ENCODE results near the gene ANKRD13B.

Gene ANKRD13B

DNA sequence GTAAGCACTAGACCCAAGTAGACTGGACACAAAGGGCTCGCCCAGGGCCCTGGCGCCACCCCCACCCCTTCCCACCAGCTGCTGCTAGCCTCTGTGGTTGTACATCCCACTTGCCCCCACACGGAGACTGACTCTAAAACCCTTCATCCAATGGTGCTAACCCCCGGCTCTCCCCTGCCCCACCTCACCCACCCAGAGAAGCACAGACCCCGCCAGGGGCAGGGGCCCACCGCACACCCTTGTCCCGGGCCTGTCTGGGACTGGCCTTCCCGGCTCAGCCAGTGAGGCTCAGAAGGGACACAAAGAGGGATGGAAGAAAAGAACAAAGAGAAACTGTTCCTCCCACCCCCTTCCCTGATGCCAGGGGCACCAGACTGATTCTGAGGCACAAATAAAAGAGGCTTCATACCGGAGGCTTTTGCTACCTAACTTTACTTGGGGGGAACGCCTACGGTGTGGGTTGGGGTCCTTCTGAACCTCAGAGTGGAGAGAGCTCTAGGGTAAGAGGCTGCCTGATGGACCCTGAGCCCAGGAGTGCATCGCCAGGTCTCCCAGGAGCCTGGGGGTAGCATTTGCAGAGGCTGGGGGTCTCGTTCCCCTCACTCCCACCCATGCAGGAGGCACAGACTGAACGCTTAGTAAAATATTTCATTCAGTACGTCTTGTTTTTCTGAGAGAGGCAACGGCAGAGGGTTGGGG lies 21.6 kb downstream of the ANKRD13B start:
- H3K27ac ChIP-seq (ENCODE audit: low read length), result no peak overlapping the region
- no peaks in the 10 kb centered on the region for H3K9me3 ChIP-seq (ENCODE audit: control insufficient read depth in 2 of 2, low read length in 2 of 2)
- H3K9ac ChIP-seq (ENCODE audit: low read length in 2 of 2), result no peak overlapping the region
- no peaks in the 10 kb centered on the region for H3K27me3 ChIP-seq (ENCODE audit: control insufficient read depth in 1 of 2, insufficient read depth in 2 of 2, low read length in 2 of 2)
- H3K4me3 ChIP-seq (ENCODE audit: low read length in 2 of 2), result no peak overlapping the region
- peaks cover 67% of the 10 kb centered on the region for H3K4me1 ChIP-seq (ENCODE audit: control insufficient read depth, insufficient read depth, low read length)
- H3K36me3 ChIP-seq (ENCODE audit: control insufficient read depth in 2 of 2, insufficient read depth in 2 of 2, low read length in 2 of 2), result no peaks in the 10 kb centered on the region

DNA sequence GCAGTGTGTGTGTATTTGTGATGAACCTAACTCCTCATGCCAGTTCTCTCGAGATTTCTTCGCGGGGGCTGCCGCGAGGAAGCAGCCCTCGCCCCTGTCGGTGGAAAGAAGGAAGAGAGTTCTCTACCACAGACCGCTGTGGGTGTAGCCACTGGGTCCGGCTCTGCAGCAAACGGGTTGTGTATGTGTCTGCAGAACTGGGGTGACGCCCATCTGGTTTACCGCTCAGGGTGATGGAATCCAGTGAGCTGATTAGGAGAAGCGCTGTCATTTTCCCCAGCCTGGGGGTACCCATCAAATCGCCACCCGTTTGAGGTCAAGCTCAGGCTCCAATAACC lies 22.1 kb downstream of the ANKRD13B start:
- Histone ChIP-seq H3K4me1 (ENCODE audit: control insufficient read depth, insufficient read depth, low read length) (peaks cover 72% of the 10 kb centered on the region), H3K9me3 (ENCODE audit: control insufficient read depth in 2 of 2, low read length in 2 of 2) (no peaks in the 10 kb centered on the region), H3K36me3 (ENCODE audit: control insufficient read depth in 2 of 2, insufficient read depth in 2 of 2, low read length in 2 of 2) (no peaks in the 10 kb centered on the region), H3K27ac (ENCODE audit: low read length) (no peak overlapping the region), H3K4me3 (ENCODE audit: low read length in 2 of 2) (peak overlapping the region; percentile 40 to 69), H3K9ac (ENCODE audit: low read length in 2 of 2) (no peak overlapping the region), H3K27me3 (ENCODE audit: control insufficient read depth in 1 of 2, insufficient read depth in 2 of 2, low read length in 2 of 2) (no peaks in the 10 kb centered on the region)

GRCh38 chr17:29615492-29616299 lies 22.8 kb downstream of the ANKRD13B start:
- H3K36me3 ChIP-seq (ENCODE audit: control insufficient read depth in 2 of 2, insufficient read depth in 2 of 2, low read length in 2 of 2), result no peaks in the 10 kb centered on the region
- H3K9ac ChIP-seq (ENCODE audit: low read length in 2 of 2), result peak overlapping the region; percentile 14 to 21
- no peak overlapping the region for H3K27ac ChIP-seq (ENCODE audit: low read length)
- peaks cover 79% of the 10 kb centered on the region for H3K4me1 ChIP-seq (ENCODE audit: control insufficient read depth, insufficient read depth, low read length)
- H3K27me3 ChIP-seq (ENCODE audit: control insufficient read depth in 1 of 2, insufficient read depth in 2 of 2, low read length in 2 of 2), result no peaks in the 10 kb centered on the region
- H3K9me3 ChIP-seq (ENCODE audit: control insufficient read depth in 2 of 2, low read length in 2 of 2), result no peaks in the 10 kb centered on the region
- peak overlapping the region; percentile 48 to 69 for H3K4me3 ChIP-seq (ENCODE audit: low read length in 2 of 2)

DNA sequence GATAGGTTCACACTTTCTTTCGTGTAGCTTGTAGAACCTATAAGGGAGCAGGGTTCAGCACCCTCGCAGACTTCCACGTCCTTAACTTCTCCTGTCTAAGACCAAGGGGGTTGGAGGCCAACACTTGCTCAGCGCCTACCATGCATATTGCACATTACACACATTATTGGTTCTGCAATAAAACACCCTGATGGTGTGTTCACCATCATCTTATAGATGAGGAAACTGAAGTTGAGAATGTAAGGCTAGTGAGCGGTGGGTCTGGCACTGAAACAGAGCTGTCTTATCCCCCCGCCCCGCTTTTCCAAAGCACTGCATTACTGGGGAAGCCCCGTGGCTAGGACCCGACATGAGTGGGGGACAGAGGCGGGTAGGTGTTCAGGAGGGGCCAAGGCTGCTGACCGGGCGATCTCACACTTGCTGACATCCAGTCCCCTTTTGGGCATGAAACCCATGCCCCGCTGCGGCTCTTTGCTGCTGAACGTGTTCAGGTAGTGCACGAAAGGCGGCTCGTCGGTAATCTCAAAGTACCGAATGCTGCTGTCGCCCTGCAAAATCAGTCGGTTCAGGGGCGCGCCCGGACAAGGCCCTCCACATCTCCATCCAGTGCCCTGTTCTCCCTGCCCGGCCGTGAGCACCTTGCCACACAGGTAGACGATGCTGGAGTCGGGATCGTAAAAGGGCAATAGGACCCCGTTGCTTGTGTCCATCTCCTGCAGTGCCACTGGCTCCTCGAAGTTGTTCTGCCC lies 23.5 kb downstream of the ANKRD13B start:
- Histone ChIP-seq H3K9ac (ENCODE audit: low read length in 2 of 2) (peak overlapping the region; percentile 14 to 21), H3K36me3 (ENCODE audit: control insufficient read depth in 2 of 2, insufficient read depth in 2 of 2, low read length in 2 of 2) (no peaks in the 10 kb centered on the region), H3K4me1 (ENCODE audit: control insufficient read depth, insufficient read depth, low read length) (peaks cover 85% of the 10 kb centered on the region), H3K27ac (ENCODE audit: low read length) (no peak overlapping the region), H3K4me3 (ENCODE audit: low read length in 2 of 2) (peak overlapping the region; percentile 48 to 69), H3K9me3 (ENCODE audit: control insufficient read depth in 2 of 2, low read length in 2 of 2) (no peaks in the 10 kb centered on the region), H3K27me3 (ENCODE audit: control insufficient read depth in 1 of 2, insufficient read depth in 2 of 2, low read length in 2 of 2) (no peaks in the 10 kb centered on the region)

DNA sequence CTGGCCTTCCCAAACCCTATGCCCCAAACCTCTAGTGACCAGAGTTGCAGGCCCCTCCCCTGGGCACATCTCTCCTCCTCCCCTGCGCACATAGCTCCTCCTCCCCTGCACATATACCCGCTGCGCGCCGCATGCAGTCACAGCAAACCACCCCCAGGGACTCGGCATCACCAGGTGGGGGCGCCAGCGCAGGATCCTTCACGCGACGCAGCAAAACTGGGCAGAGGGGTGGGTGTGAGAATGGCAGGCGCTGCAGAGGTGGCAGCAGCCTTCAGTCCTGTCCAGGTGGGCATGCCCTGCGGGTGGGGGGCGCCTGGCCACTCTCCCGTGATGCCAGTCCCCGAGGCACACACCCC lies 24.2 kb downstream of the ANKRD13B start:
- Histone ChIP-seq H3K4me3 (ENCODE audit: low read length in 2 of 2) (peak overlapping the region; percentile 54 to 69), H3K4me1 (ENCODE audit: control insufficient read depth, insufficient read depth, low read length) (peaks cover 92% of the 10 kb centered on the region), H3K27ac (ENCODE audit: low read length) (no peak overlapping the region), H3K36me3 (ENCODE audit: control insufficient read depth in 2 of 2, insufficient read depth in 2 of 2, low read length in 2 of 2) (no peaks in the 10 kb centered on the region), H3K9ac (ENCODE audit: low read length in 2 of 2) (peak overlapping the region in 1 of 2 donors; percentile 44), H3K9me3 (ENCODE audit: control insufficient read depth in 2 of 2, low read length in 2 of 2) (no peaks in the 10 kb centered on the region), H3K27me3 (ENCODE audit: control insufficient read depth in 1 of 2, insufficient read depth in 2 of 2, low read length in 2 of 2) (no peaks in the 10 kb centered on the region)

- H3K27ac ChIP-seq (ENCODE audit: low read length), result no peak overlapping the region
These were observed 24.7 kb downstream of the ANKRD13B start for GRCh38 chr17:29617481-29618271.

GRCh38 chr17:29618272-29619065 lies 25.5 kb downstream of the ANKRD13B start:
- Histone ChIP-seq H3K4me3 (ENCODE audit: low read length in 2 of 2) (peak overlapping the region in 1 of 2 donors; percentile 69), H3K4me1 (ENCODE audit: control insufficient read depth, insufficient read depth, low read length) (peaks cover 94% of the 10 kb centered on the region), H3K27me3 (ENCODE audit: control insufficient read depth in 1 of 2, insufficient read depth in 2 of 2, low read length in 2 of 2) (no peaks in the 10 kb centered on the region), H3K9me3 (ENCODE audit: control insufficient read depth in 2 of 2, low read length in 2 of 2) (no peaks in the 10 kb centered on the region), H3K36me3 (ENCODE audit: control insufficient read depth in 2 of 2, insufficient read depth in 2 of 2, low read length in 2 of 2) (no peaks in the 10 kb centered on the region), H3K27ac (ENCODE audit: low read length) (no peak overlapping the region), H3K9ac (ENCODE audit: low read length in 2 of 2) (no peak overlapping the region)

More at GRCh38 chr17:29617481-29618271, 24.7 kb downstream of the ANKRD13B start:
- Histone ChIP-seq H3K36me3 (ENCODE audit: control insufficient read depth in 2 of 2, insufficient read depth in 2 of 2, low read length in 2 of 2) (no peaks in the 10 kb centered on the region), H3K9ac (ENCODE audit: low read length in 2 of 2) (peak overlapping the region; percentile 29 to 44), H3K4me3 (ENCODE audit: low read length in 2 of 2) (peak overlapping the region; percentile 54 to 69), H3K4me1 (ENCODE audit: control insufficient read depth, insufficient read depth, low read length) (peaks cover 96% of the 10 kb centered on the region), H3K27me3 (ENCODE audit: control insufficient read depth in 1 of 2, insufficient read depth in 2 of 2, low read length in 2 of 2) (no peaks in the 10 kb centered on the region), H3K9me3 (ENCODE audit: control insufficient read depth in 2 of 2, low read length in 2 of 2) (no peaks in the 10 kb centered on the region)

DNA sequence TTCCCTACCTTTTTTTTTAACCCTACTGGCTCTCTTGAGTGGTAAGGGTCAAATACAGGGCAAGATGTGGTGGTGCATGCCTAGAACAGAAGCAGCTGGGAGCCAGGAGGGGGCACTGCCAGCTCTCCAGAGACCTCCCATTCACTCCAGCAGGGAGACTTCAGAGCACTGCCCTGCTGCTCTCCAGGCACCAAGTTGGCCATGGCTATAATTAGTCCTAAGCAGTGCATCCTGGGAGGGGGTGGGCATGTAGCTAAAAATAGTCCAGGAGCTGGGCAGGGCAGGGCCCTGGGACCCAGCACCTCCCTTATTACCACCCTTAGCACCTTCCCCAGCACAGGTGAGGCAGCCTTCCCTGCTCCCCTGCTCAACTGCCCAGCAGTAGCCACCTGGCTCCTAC lies 26.3 kb downstream of the ANKRD13B start:
- Histone ChIP-seq H3K9me3 (ENCODE audit: control insufficient read depth in 2 of 2, low read length in 2 of 2) (no peaks in the 10 kb centered on the region), H3K4me3 (ENCODE audit: low read length in 2 of 2) (peak overlapping the region in 1 of 2 donors; percentile 44), H3K27me3 (ENCODE audit: control insufficient read depth in 1 of 2, insufficient read depth in 2 of 2, low read length in 2 of 2) (no peaks in the 10 kb centered on the region), H3K4me1 (ENCODE audit: control insufficient read depth, insufficient read depth, low read length) (peaks cover 86% of the 10 kb centered on the region), H3K27ac (ENCODE audit: low read length) (no peak overlapping the region), H3K9ac (ENCODE audit: low read length in 2 of 2) (no peak overlapping the region), H3K36me3 (ENCODE audit: control insufficient read depth in 2 of 2, insufficient read depth in 2 of 2, low read length in 2 of 2) (no peaks in the 10 kb centered on the region)

- Histone ChIP-seq H3K27me3 (ENCODE audit: control insufficient read depth in 1 of 2, insufficient read depth in 2 of 2, low read length in 2 of 2) (no peaks in the 10 kb centered on the region), H3K4me1 (ENCODE audit: control insufficient read depth, insufficient read depth, low read length) (peaks cover 81% of the 10 kb centered on the region), H3K27ac (ENCODE audit: low read length) (no peak overlapping the region), H3K4me3 (ENCODE audit: low read length in 2 of 2) (no peak overlapping the region), H3K9me3 (ENCODE audit: control insufficient read depth in 2 of 2, low read length in 2 of 2) (no peaks in the 10 kb centered on the region), H3K36me3 (ENCODE audit: control insufficient read depth in 2 of 2, insufficient read depth in 2 of 2, low read length in 2 of 2) (no peaks in the 10 kb centered on the region), H3K9ac (ENCODE audit: low read length in 2 of 2) (no peak overlapping the region)
These were observed 27.3 kb downstream of the ANKRD13B start for GRCh38 chr17:29620271-29620670.

Measured in stomach smooth muscle (tissue), 2 donors.